SK-N-SH treated with all-trans-retinoic acid at 6 μM for 48 hours (cell line): Measurements from ENCODE around the gene TRIM24.

Experiments
- ARNTL ChIP-seq: fragments of 450-650 bp; formaldehyde crosslinking; IDR thresholded peaks from 2 replicates; pipeline ENCODE4 v1.5.0; 2020; ENCODE audit warnings: low read depth, mild to moderate bottlenecking, moderate library complexity, borderline replicate concordance
- BACH2 ChIP-seq: fragments of 250-450 bp; sonication (Bioruptor Pico); IDR thresholded peaks from 2 replicates; pipeline ENCODE4 v1.9.0; 2021; ENCODE audit warnings: mild to moderate bottlenecking, borderline replicate concordance
- CREB5 ChIP-seq: fragments of 250-450 bp; sonication (Bioruptor Pico); IDR thresholded peaks from 2 replicates; pipeline ENCODE4 v1.5.1; 2020; ENCODE audit warnings: low read depth, mild to moderate bottlenecking, moderate library complexity
- ESRRG ChIP-seq: fragments of 250-450 bp; sonication (Bioruptor Pico); IDR thresholded peaks from 2 replicates; pipeline ENCODE4 v1.6.1; 2021; ENCODE audit warnings: mild to moderate bottlenecking
- GLIS3 ChIP-seq: fragments of 250-450 bp; sonication (Bioruptor Pico); IDR thresholded peaks from 2 replicates; pipeline ENCODE4 v1.5.0; 2020; ENCODE audit warnings: mild to moderate bottlenecking, moderate library complexity
- ISL1 ChIP-seq: fragments of 250-450 bp; sonication (Bioruptor Pico); IDR thresholded peaks from 2 replicates; pipeline ENCODE4 v2.1.2; 2022; ENCODE audit warnings: mild to moderate bottlenecking, moderate library complexity
- PATZ1 ChIP-seq: fragments of 250-450 bp; sonication (Bioruptor Pico); IDR thresholded peaks from 2 replicates; pipeline ENCODE4 v1.8.0; 2020; ENCODE audit warnings: mild to moderate bottlenecking, moderate library complexity, borderline replicate concordance
- RARB ChIP-seq: fragments of 250-450 bp; sonication (Bioruptor Pico); IDR thresholded peaks from 2 replicates; pipeline ENCODE4 v1.8.0; 2021; ENCODE audit warnings: mild to moderate bottlenecking, moderate library complexity
- TOX ChIP-seq: fragments of 250-450 bp; sonication (Bioruptor Pico); IDR thresholded peaks from 2 replicates; pipeline ENCODE4 v1.8.0; 2021; ENCODE audit warnings: mild to moderate bottlenecking, moderate library complexity, borderline replicate concordance
- ZFP3 ChIP-seq: fragments of 250-450 bp; sonication (Bioruptor Pico); IDR thresholded peaks from 2 replicates; pipeline ENCODE4 v1.5.0; 2020; ENCODE audit warnings: mild to moderate bottlenecking, moderate library complexity
- ZFP30 ChIP-seq: fragments of 450-650 bp; formaldehyde crosslinking; IDR thresholded peaks from 2 replicates; pipeline ENCODE4 v1.5.0; 2022; ENCODE audit warnings: mild to moderate bottlenecking, moderate library complexity

GRCh38 chr7:138618506-138618905 is 158.4 kb downstream of the TRIM24 start:
- no peak for TF ChIP-seq PATZ1 (CRISPR knock-in tag)
- no peak for TF ChIP-seq ZFP30
- no peak for TF ChIP-seq ARNTL (CRISPR knock-in tag)
- no peak for TF ChIP-seq TOX (CRISPR knock-in tag)
- no peak for TF ChIP-seq GLIS3 (CRISPR knock-in tag)
- TF ChIP-seq ESRRG (CRISPR knock-in tag) = no peak
- TF ChIP-seq ZFP3 (CRISPR knock-in tag) = no peak
- no peak for TF ChIP-seq RARB (CRISPR knock-in tag)
- no peak for TF ChIP-seq ISL1
- TF ChIP-seq BACH2 (CRISPR knock-in tag) = no peak
- TF ChIP-seq CREB5 = no peak
